PFSK-1 (cell line): ENCODE results near the gene NDST1.

Source experiments
- POLR2AphosphoS5 ChIP-seq: IDR thresholded peaks from 2 replicates; pipeline ENCODE4 v1.6.1; 2012; ENCODE audit warnings: low read depth, mild to moderate bottlenecking, control low read depth, low read length, moderate library complexity
- REST ChIP-seq, 2 experiments: IDR thresholded peaks; 2 replicates each; pipeline versions ENCODE4 v1.6.1 to v1.8.0; 2011 to 2012; ENCODE audit warnings: low read depth in 2 of 2, low read length in 2 of 2, control low read depth in 1 of 2, inconsistent platforms in 1 of 2, mild to moderate bottlenecking in 1 of 2, moderate library complexity in 1 of 2; ENCODE audit not compliant: insufficient read depth in 1 of 2

- TF ChIP-seq REST (IDR thresholded peaks at IDR 0.05; ENCODE audit: insufficient read depth in 1 of 2, low read depth in 2 of 2, low read length in 2 of 2) (no peak), POLR2AphosphoS5 (no peak)
Measured at GRCh38 chr5:150519560-150519945, 11.6 kb downstream of the NDST1 start.
